ENCODE results near the gene CACFD1. TPM values are rescaled to one million over a fixed set of nuclear protein-coding genes. Genes with fewer than 3 reads are reported as not detected.
A peak's percentile ranks its signal among the peaks of the same experiment; 100 is the strongest.

CACFD1 gene
- total RNA-seq, 1 donor from 2014 or later, result 9.1 TPM

DNA sequence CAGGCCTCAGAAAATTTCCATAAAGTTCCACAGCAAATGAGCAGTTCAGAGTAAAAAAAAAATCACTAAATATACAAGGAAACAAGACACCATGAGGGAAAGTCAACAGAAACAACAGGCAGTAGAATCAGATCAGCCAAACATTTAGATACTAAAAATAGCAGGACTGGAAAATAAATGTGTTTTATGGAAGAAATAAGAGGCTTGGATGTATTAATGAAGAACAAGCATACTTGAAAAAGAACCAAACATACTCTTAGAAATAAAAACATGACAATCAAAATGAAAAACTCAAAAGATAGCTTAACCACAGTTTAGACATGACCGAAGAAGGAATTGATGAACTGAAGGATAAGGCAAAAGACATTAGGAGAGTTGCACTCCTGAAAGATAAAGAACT is 42.3 kb downstream of the CACFD1 start:
- intact Hi-C loops (cut with DNase I), result no loop called here
- DNase-seq (ENCODE audit: extremely low spot score in 2 of 2), result no peak

DNA sequence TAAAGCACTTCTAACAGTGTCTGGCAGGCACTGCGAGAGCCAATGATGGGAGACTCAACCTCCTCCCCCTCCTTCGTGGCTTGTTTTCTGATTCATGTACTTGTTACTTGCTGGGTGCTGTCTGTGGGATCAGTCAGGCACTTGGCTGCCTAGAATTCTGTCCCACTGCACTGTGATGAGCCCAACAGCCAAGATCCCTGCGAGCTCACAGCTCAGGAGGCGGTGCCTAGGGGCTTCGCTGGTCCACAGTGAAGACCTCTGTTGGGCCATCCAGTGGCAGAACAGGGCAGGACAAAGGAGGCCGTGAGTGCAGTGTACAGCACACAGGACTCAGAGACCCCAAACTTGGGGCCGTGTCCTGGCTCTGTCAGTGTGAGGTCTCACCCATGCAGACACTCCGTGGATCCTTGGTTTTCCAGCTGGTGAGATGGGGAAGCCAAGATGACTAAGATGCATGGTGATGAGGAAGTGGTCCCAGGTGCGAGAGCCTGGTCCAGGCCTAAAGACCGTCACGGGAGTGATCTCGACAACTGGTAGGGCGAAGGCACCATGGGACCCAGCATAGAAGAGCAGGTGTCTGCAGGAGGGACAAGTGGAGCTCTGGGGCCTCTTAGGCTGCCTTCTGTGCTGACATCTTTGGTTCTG is 45.5 kb downstream of the CACFD1 start:
- no peaks in the 10 kb centered on the region for H3K36me3 ChIP-seq

More for the DNA sequence above, 42.3 kb downstream of the CACFD1 start:
- no peaks in the 10 kb centered on the region for H3K36me3 ChIP-seq
- TF ChIP-seq CTCF (IDR thresholded peaks at IDR 0.05), result no peak
- TF ChIP-seq POLR2A (IDR thresholded peaks at IDR 0.05), result no peak
- TF ChIP-seq POLR2AphosphoS5 (IDR thresholded peaks at IDR 0.05; ENCODE audit: insufficient read depth in 1 of 2, low read depth in 1 of 2), result no peak
- peaks cover 19% of the 10 kb centered on the region for H3K4me1 ChIP-seq
- peaks cover 10% of the 10 kb centered on the region for H3K9me3 ChIP-seq
- H3K4me3 ChIP-seq, result no peak overlapping the region
- H3K27me3 ChIP-seq, result no peaks in the 10 kb centered on the region
- no peak overlapping the region for H3K27ac ChIP-seq

GRCh38 chr9:133505901-133506652 is 46.3 kb downstream of the CACFD1 start:
- Histone ChIP-seq H3K27ac (peak overlapping the region; percentile 47), H3K27me3 (no peaks in the 10 kb centered on the region), H3K4me3 (no peak overlapping the region), H3K4me1 (peaks cover 40% of the 10 kb centered on the region), H3K9me3 (peaks cover 10% of the 10 kb centered on the region), H3K36me3 (no peaks in the 10 kb centered on the region)
- DNase-seq (ENCODE audit: extremely low spot score in 2 of 2), result no peak
- no peak for TF ChIP-seq POLR2AphosphoS5 (IDR thresholded peaks at IDR 0.05; ENCODE audit: insufficient read depth in 1 of 2, low read depth in 1 of 2)
- no peak for TF ChIP-seq POLR2A (IDR thresholded peaks at IDR 0.05)
- no peak for TF ChIP-seq CTCF (IDR thresholded peaks at IDR 0.05)
- intact Hi-C loops (cut with DNase I), result no loop called here

More for the DNA sequence above, 45.5 kb downstream of the CACFD1 start:
- H3K4me1 ChIP-seq, result peaks cover 35% of the 10 kb centered on the region
- peak overlapping the region; percentile 47 for H3K27ac ChIP-seq
- no peak overlapping the region for H3K4me3 ChIP-seq
- TF ChIP-seq POLR2A (IDR thresholded peaks at IDR 0.05) (no peak), POLR2AphosphoS5 (IDR thresholded peaks at IDR 0.05; ENCODE audit: insufficient read depth in 1 of 2, low read depth in 1 of 2) (no peak), CTCF (IDR thresholded peaks at IDR 0.05) (no peak)
- intact Hi-C loops (cut with DNase I), result no loop called here
- H3K9me3 ChIP-seq, result peaks cover 10% of the 10 kb centered on the region
- no peak for DNase-seq (ENCODE audit: extremely low spot score in 2 of 2)
- H3K27me3 ChIP-seq, result no peaks in the 10 kb centered on the region

- Histone ChIP-seq H3K4me3 (no peak overlapping the region), H3K9me3 (peaks cover 5% of the 10 kb centered on the region), H3K4me1 (peaks cover 40% of the 10 kb centered on the region), H3K27me3 (no peaks in the 10 kb centered on the region), H3K36me3 (no peaks in the 10 kb centered on the region), H3K27ac (no peak overlapping the region)
- no peak for TF ChIP-seq POLR2A (IDR thresholded peaks at IDR 0.05)
- TF ChIP-seq CTCF (IDR thresholded peaks at IDR 0.05), result no peak
- TF ChIP-seq POLR2AphosphoS5 (IDR thresholded peaks at IDR 0.05; ENCODE audit: insufficient read depth in 1 of 2, low read depth in 1 of 2), result peak; percentile 14 to 20
- intact Hi-C loops (cut with DNase I), result no loop called here
- no peak for DNase-seq (ENCODE audit: extremely low spot score in 2 of 2)
These were observed 46.9 kb downstream of the CACFD1 start for GRCh38 chr9:133506653-133507038.

Data from vagina (tissue), 2 donors.